Lower leg skin (tissue), 3 donors: ENCODE results near the gene ANO6.

Source experiments
- POLR2A ChIP-seq, 2 donors: fragments of 450-650 bp; IDR thresholded peaks; one replicate each; pipeline ENCODE4 v1.6.1; 2016 to 2017; ENCODE audit warnings: antibody characterized with exemption in 2 of 2, mild to moderate bottlenecking in 1 of 2, moderate library complexity in 1 of 2
- TF ChIP-seq, protein P1 (sequence below), 3 donors: fragments of 450-650 bp; IDR thresholded peaks; one replicate each; pipeline ENCODE4 v1.5.1; 2016; ENCODE audit warnings: antibody characterized with exemption in 3 of 3, mild to moderate bottlenecking in 3 of 3, moderate library complexity in 2 of 3

DNA sequence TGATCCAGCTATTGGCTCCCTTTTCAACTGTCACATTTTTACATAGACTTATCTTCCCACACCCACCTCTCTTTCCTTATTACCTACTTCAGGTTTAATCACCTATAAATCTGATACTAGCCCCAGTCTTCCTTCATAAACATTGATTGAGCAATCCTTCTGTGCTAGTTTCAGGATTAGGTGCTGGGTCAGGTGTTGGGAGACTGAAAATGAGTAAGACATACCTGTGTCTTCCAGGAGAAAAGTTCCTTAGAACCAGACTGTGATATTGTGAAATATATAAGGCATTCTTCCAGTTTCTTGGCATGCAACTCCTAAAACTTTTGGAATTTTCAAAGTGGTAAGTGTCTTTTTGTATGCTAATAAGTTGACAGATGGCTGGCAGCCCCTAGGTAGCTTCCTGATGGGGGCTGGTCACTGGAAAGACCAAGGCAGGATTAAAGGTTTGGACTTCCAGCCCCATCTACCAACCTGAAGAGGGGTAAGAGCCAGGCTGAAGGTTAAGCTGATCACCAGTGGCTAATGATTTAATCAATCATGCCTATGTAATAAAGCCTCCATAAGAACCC is 4.6 kb downstream of the ANO6 start:
- TF ChIP-seq, protein P1, sequence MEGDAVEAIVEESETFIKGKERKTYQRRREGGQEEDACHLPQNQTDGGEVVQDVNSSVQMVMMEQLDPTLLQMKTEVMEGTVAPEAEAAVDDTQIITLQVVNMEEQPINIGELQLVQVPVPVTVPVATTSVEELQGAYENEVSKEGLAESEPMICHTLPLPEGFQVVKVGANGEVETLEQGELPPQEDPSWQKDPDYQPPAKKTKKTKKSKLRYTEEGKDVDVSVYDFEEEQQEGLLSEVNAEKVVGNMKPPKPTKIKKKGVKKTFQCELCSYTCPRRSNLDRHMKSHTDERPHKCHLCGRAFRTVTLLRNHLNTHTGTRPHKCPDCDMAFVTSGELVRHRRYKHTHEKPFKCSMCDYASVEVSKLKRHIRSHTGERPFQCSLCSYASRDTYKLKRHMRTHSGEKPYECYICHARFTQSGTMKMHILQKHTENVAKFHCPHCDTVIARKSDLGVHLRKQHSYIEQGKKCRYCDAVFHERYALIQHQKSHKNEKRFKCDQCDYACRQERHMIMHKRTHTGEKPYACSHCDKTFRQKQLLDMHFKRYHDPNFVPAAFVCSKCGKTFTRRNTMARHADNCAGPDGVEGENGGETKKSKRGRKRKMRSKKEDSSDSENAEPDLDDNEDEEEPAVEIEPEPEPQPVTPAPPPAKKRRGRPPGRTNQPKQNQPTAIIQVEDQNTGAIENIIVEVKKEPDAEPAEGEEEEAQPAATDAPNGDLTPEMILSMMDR (IDR thresholded peaks at IDR 0.05), result no peak
- no peak for TF ChIP-seq POLR2A (IDR thresholded peaks at IDR 0.05)
